Measurements from ENCODE around the gene TSPAN15.

TSPAN15 gene

GRCh38 chr10:69451209-69451783 is at the start of gene TSPAN15:
TSS of gene TSPAN15 (plus strand) at chr10:69451465. CDS start at chr10:69451595, 130 bp downstream.
- peak; percentile 69 for DNase-seq

- DNase-seq = no peak
These were observed 48.9 kb upstream of the TSPAN15 start for GRCh38 chr10:69402386-69402785.

- no peak for DNase-seq
These were observed 48.2 kb upstream of the TSPAN15 start for GRCh38 chr10:69403066-69403465.

GRCh38 chr10:69403519-69403918 is 47.7 kb upstream of the TSPAN15 start:
- no peak for DNase-seq

GRCh38 chr10:69404786-69405185 is 46.5 kb upstream of the TSPAN15 start:
- DNase-seq = no peak

- DNase-seq = no peak
These were observed 46.0 kb upstream of the TSPAN15 start for GRCh38 chr10:69405221-69405620.

GRCh38 chr10:69406302-69406811 is 44.9 kb upstream of the TSPAN15 start:
- no peak for DNase-seq

- no peak for DNase-seq
These were observed 44.3 kb upstream of the TSPAN15 start for GRCh38 chr10:69406816-69407580.

- DNase-seq = no peak
These were observed 43.5 kb upstream of the TSPAN15 start for GRCh38 chr10:69407621-69408301.

GRCh38 chr10:69408318-69409175 is 42.7 kb upstream of the TSPAN15 start:
- DNase-seq = peak; percentile 82

GRCh38 chr10:69409176-69409495 is 42.1 kb upstream of the TSPAN15 start:
- no peak for DNase-seq

- DNase-seq = no peak
These were observed 41.3 kb upstream of the TSPAN15 start for GRCh38 chr10:69409968-69410367.

- no peak for DNase-seq
These were observed 40.8 kb upstream of the TSPAN15 start for GRCh38 chr10:69410487-69410886.

GRCh38 chr10:69411476-69411875 is 39.8 kb upstream of the TSPAN15 start:
- DNase-seq = no peak

GRCh38 chr10:69412232-69412790 is 39.0 kb upstream of the TSPAN15 start:
- DNase-seq = no peak

GRCh38 chr10:69413221-69413865 is 37.9 kb upstream of the TSPAN15 start:
- peak; percentile 19 for DNase-seq

GRCh38 chr10:69414036-69415018 is 36.9 kb upstream of the TSPAN15 start:
- DNase-seq = no peak

- no peak for DNase-seq
These were observed 36.2 kb upstream of the TSPAN15 start for GRCh38 chr10:69415049-69415448.

GRCh38 chr10:69415951-69416350 is 35.3 kb upstream of the TSPAN15 start:
- DNase-seq = no peak

- DNase-seq = no peak
These were observed 34.6 kb upstream of the TSPAN15 start, which contains the start of gene TACR2 for GRCh38 chr10:69416695-69417094. TSS of gene TACR2 (minus strand) at chr10:69416918. CDS start at chr10:69416323, 595 bp downstream.

GRCh38 chr10:69417542-69417941 is 33.7 kb upstream of the TSPAN15 start:
- no peak for DNase-seq

Data from kidney glomerular epithelial cell (primary cell).